Caco-2 (cell line): Measurements from ENCODE around the gene HOMER1. TPM values are rescaled to one million over a fixed set of nuclear protein-coding genes. Genes with fewer than 3 reads are reported as not detected.

Source experiments
- BruUV-seq: library from RNA; stranded (reverse); fragments of 400-500 nt; replicated peaks from 2 replicates; lab custom pipeline; 2021; lab: Mats Ljungman, UMichigan
- CTCF ChIA-PET: fragments of 300-600 bp; sonication (Branson Sonifier 250); formaldehyde crosslinking; loops from one replicate; lab custom pipeline; 2022; ENCODE audit warnings: antibody characterized with exemption; lab: Charles Lee
- POLR2A ChIA-PET: fragments of 300-600 bp; sonication (Branson Sonifier 250); formaldehyde crosslinking; loops from one replicate; lab custom pipeline; 2022; ENCODE audit warnings: antibody characterized with exemption; lab: Charles Lee
- DNase-seq, 2 experiments: peaks; one replicate each; pipeline versions ENCODE4 v3.0.0 to v3.0.0-alpha.2; 2020 to 2022
- H3K27me3 ChIP-seq: replicated peaks from 2 replicates; pipeline ENCODE4 v1.6.0; 2011; ENCODE audit warnings: low read length; ENCODE audit not compliant: control insufficient read depth, insufficient read depth
- H3K36me3 ChIP-seq: 2 replicates; pipeline ENCODE4 v1.5.1; 2011; ENCODE audit warnings: low read length; ENCODE audit not compliant: control insufficient read depth, insufficient read depth
- H3K4me1 ChIP-seq: fragments of 250-450 bp; sonication (Bioruptor Pico); 2 replicates; pipeline ENCODE4 v1.5.1; 2020; ENCODE audit warnings: mild to moderate bottlenecking
- H3K4me3 ChIP-seq: 2 replicates; pipeline ENCODE4 v1.5.1; 2011; ENCODE audit warnings: low read depth, mild to moderate bottlenecking, control low read depth, low read length
- H3K9me3 ChIP-seq: fragments of 250-450 bp; sonication (Bioruptor Pico); 2 replicates; pipeline ENCODE4 v1.5.1; 2020; ENCODE audit warnings: mild to moderate bottlenecking, moderate library complexity
- H3K27ac Mint-ChIP-seq: one replicate; pipeline ENCODE4 v1.8.0; 2022; ENCODE audit warnings: mixed read lengths; ENCODE audit not compliant: unreplicated experiment
- H3K27me3 Mint-ChIP-seq: one replicate; pipeline ENCODE4 v1.8.0; 2022; ENCODE audit warnings: mixed read lengths; ENCODE audit not compliant: insufficient read depth, unreplicated experiment
- H3K36me3 Mint-ChIP-seq: one replicate; pipeline ENCODE4 v1.8.0; 2022; ENCODE audit warnings: mild to moderate bottlenecking, mixed read lengths; ENCODE audit not compliant: insufficient read depth, unreplicated experiment
- H3K4me1 Mint-ChIP-seq: one replicate; pipeline ENCODE4 v1.8.0; 2022; ENCODE audit warnings: low read depth, mixed read lengths; ENCODE audit not compliant: unreplicated experiment
- H3K4me3 Mint-ChIP-seq: one replicate; pipeline ENCODE4 v1.8.0; 2022; ENCODE audit warnings: mild to moderate bottlenecking, moderate library complexity, mixed read lengths; ENCODE audit not compliant: unreplicated experiment
- H3K9me3 Mint-ChIP-seq: one replicate; pipeline ENCODE4 v1.8.0; 2022; ENCODE audit warnings: mixed read lengths; ENCODE audit not compliant: unreplicated experiment
- CTCF ChIP-seq, 2 experiments: fragments of 200-600 bp in 1 of 2; IDR thresholded peaks; 1 replicate in 1 of 2; 2 replicates in 1 of 2; pipeline versions ENCODE4 v1.5.1 to v1.8.0; 2011 to 2022; ENCODE audit warnings: antibody characterized with exemption in 1 of 2, control low read depth in 1 of 2, inconsistent platforms in 1 of 2, low read depth in 1 of 2, low read length in 1 of 2, mild to moderate bottlenecking in 1 of 2, moderate library complexity in 1 of 2; ENCODE audit not compliant: insufficient read depth in 1 of 2, severe bottlenecking in 1 of 2, unreplicated experiment in 1 of 2
- intact Hi-C: fragments of 100-400 bp; cut with micrococcal nuclease; formaldehyde crosslinking; loops from one replicate; pipeline ENCODE4 v1.10.0; 2022; ENCODE audit not compliant: unreplicated experiment
- total RNA-seq: library from RNA; stranded (reverse); gene quantifications from 2 replicates; pipeline ENCODE4 v1.2.3, GENCODE V29; 2022

The HOMER1 gene
- total RNA-seq, 1 experiment from 2014 or later, result 22.2 TPM

- H3K4me1 Mint-ChIP-seq, result peaks cover 4% of the 10 kb centered on the region
- no peaks in the 10 kb centered on the region for H3K27me3 ChIP-seq
- H3K27ac Mint-ChIP-seq, result no peak overlapping the region
- DNase-seq, result no peak
- ChIA-PET POLR2A (no interaction called here), CTCF (interaction anchor here (0.6 kb wide), 1 partner anchor 731 kb away, joined by 3 read pairs; no protein-coding TSS in a partner anchor)
- H3K27me3 Mint-ChIP-seq, result no peaks in the 10 kb centered on the region
- no TSS peak for BruUV-seq
- intact Hi-C loops, result no loop called here
- H3K36me3 ChIP-seq, result no peaks in the 10 kb centered on the region
- H3K4me3 Mint-ChIP-seq, result no peak overlapping the region
- H3K4me1 ChIP-seq, result peaks cover 12% of the 10 kb centered on the region; the same call in 1 of the 2 replicates
- no peaks in the 10 kb centered on the region for H3K9me3 Mint-ChIP-seq
- H3K36me3 Mint-ChIP-seq, result no peaks in the 10 kb centered on the region
- no peaks in the 10 kb centered on the region for H3K9me3 ChIP-seq
- H3K4me3 ChIP-seq, result no peak overlapping the region
- no peak for TF ChIP-seq CTCF (IDR thresholded peaks at IDR 0.05; ENCODE audit: insufficient read depth in 1 of 2, low read depth in 1 of 2, low read length in 1 of 2, severe bottlenecking in 1 of 2, unreplicated experiment in 1 of 2)
Measured at GRCh38 chr5:79484731-79485130, 29.2 kb downstream of the HOMER1 start.

- Histone ChIP-seq H3K9me3 (no peaks in the 10 kb centered on the region), H3K36me3 (no peaks in the 10 kb centered on the region), H3K4me3 (no peak overlapping the region), H3K27me3 (no peaks in the 10 kb centered on the region), H3K4me1 (peaks cover 12% of the 10 kb centered on the region; the same call in 1 of the 2 replicates)
- TF ChIP-seq CTCF (IDR thresholded peaks at IDR 0.05; ENCODE audit: insufficient read depth in 1 of 2, low read depth in 1 of 2, low read length in 1 of 2, severe bottlenecking in 1 of 2, unreplicated experiment in 1 of 2), result no peak
- BruUV-seq, result no TSS peak
- H3K4me3 Mint-ChIP-seq, result no peak overlapping the region
- no peaks in the 10 kb centered on the region for H3K9me3 Mint-ChIP-seq
- intact Hi-C loops, result no loop called here
- ChIA-PET CTCF (no interaction called here), POLR2A (no interaction called here)
- H3K36me3 Mint-ChIP-seq, result no peaks in the 10 kb centered on the region
- no peak overlapping the region for H3K27ac Mint-ChIP-seq
- no peak for DNase-seq
- H3K4me1 Mint-ChIP-seq, result peaks cover 11% of the 10 kb centered on the region
- H3K27me3 Mint-ChIP-seq, result no peaks in the 10 kb centered on the region
Measured at GRCh38 chr5:79481574-79481973, 32.4 kb downstream of the HOMER1 start.

GRCh38 chr5:79480991-79481390, 32.9 kb downstream of the HOMER1 start:
- Mint-ChIP-seq H3K4me3 (no peak overlapping the region), H3K27ac (no peak overlapping the region), H3K27me3 (no peaks in the 10 kb centered on the region), H3K4me1 (peaks cover 11% of the 10 kb centered on the region), H3K36me3 (no peaks in the 10 kb centered on the region), H3K9me3 (no peaks in the 10 kb centered on the region)
- no TSS peak for BruUV-seq
- no peaks in the 10 kb centered on the region for H3K27me3 ChIP-seq
- H3K9me3 ChIP-seq, result no peaks in the 10 kb centered on the region
- TF ChIP-seq CTCF (IDR thresholded peaks at IDR 0.05; ENCODE audit: insufficient read depth in 1 of 2, low read depth in 1 of 2, low read length in 1 of 2, severe bottlenecking in 1 of 2, unreplicated experiment in 1 of 2), result no peak
- no peaks in the 10 kb centered on the region for H3K36me3 ChIP-seq
- no peak for DNase-seq
- ChIA-PET CTCF (no interaction called here), POLR2A (no interaction called here)
- intact Hi-C loops, result no loop called here
- H3K4me3 ChIP-seq, result no peak overlapping the region
- H3K4me1 ChIP-seq, result peaks cover 12% of the 10 kb centered on the region; the same call in 1 of the 2 replicates
